Endothelial cell of umbilical vein (primary cell): ENCODE results near the gene PCNT.

Source experiments
- EZH2 ChIP-seq: IDR thresholded peaks from 2 replicates; pipeline ENCODE4 v1.6.1; 2012; ENCODE audit warnings: borderline replicate concordance, low read depth, mild to moderate bottlenecking, moderate library complexity, low read length, inconsistent platforms; ENCODE audit not compliant: severe bottlenecking
- POLR2A ChIP-seq: IDR thresholded peaks from 2 replicates; pipeline ENCODE4 v1.6.1; 2012; ENCODE audit warnings: low read depth, mild to moderate bottlenecking, control low read depth, low read length
- POLR2AphosphoS5 ChIP-seq: IDR thresholded peaks from 2 replicates; pipeline ENCODE4 v1.6.1; 2012; ENCODE audit warnings: low read depth, mild to moderate bottlenecking, control low read depth, low read length, moderate library complexity; ENCODE audit not compliant: insufficient read depth
- TF ChIP-seq, protein P1 (sequence below), 2 donors: IDR thresholded peaks; 1 replicate in 1 of 2; 2 replicates in 1 of 2; pipeline ENCODE4 v1.5.1; 2011; ENCODE audit warnings: low read length in 2 of 2, mild to moderate bottlenecking in 2 of 2, moderate library complexity in 2 of 2, control low read depth in 1 of 2, inconsistent platforms in 1 of 2, low read depth in 1 of 2; ENCODE audit not compliant: insufficient read depth in 1 of 2; ENCODE audit errors: extremely low read depth in 1 of 2

DNA sequence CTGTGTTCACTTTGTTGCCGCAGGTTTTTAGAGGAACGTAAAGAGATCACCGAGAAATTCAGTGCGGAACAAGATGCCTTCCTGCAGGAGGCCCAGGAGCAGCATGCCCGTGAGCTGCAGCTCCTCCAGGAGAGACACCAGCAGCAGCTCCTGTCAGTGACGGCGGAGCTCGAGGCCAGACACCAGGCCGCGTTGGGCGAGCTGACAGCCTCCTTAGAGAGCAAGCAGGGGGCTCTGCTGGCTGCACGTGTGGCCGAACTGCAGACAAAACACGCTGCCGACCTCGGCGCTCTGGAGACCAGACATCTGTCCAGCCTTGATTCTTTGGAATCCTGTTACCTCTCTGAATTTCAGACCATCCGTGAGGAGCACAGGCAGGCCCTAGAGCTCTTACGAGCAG lies 42.6 kb downstream of the PCNT start:
- TF ChIP-seq, protein P1, sequence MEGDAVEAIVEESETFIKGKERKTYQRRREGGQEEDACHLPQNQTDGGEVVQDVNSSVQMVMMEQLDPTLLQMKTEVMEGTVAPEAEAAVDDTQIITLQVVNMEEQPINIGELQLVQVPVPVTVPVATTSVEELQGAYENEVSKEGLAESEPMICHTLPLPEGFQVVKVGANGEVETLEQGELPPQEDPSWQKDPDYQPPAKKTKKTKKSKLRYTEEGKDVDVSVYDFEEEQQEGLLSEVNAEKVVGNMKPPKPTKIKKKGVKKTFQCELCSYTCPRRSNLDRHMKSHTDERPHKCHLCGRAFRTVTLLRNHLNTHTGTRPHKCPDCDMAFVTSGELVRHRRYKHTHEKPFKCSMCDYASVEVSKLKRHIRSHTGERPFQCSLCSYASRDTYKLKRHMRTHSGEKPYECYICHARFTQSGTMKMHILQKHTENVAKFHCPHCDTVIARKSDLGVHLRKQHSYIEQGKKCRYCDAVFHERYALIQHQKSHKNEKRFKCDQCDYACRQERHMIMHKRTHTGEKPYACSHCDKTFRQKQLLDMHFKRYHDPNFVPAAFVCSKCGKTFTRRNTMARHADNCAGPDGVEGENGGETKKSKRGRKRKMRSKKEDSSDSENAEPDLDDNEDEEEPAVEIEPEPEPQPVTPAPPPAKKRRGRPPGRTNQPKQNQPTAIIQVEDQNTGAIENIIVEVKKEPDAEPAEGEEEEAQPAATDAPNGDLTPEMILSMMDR (IDR thresholded peaks at IDR 0.05; ENCODE audit: extremely low read depth in 1 of 2, insufficient read depth in 1 of 2, low read depth in 1 of 2, low read length in 2 of 2) = no peak
- no peak for TF ChIP-seq POLR2A
- no peak for TF ChIP-seq POLR2AphosphoS5
- TF ChIP-seq EZH2 = no peak
